GM19397 (cell line): ENCODE data around the gene FBXW11.
"Not testable (repeated sequence)": the region's sequence is repeated elsewhere in the genome, so short reads cannot be mapped to it uniquely, and the experiment has no call there.

Source experiments
- ATAC-seq: cut with Tn5 transposase; IDR thresholded peaks from one replicate; pipeline ENCODE4 v1.9.1; 2021; ENCODE audit warnings: mild to moderate bottlenecking, moderate library complexity; ENCODE audit not compliant: unreplicated experiment

Gene FBXW11

GRCh38 chr5:171986772-171987171, 19.7 kb downstream of the FBXW11 start:
- no peak for ATAC-seq

GRCh38 chr5:171984748-171985419, 21.6 kb downstream of the FBXW11 start:
- no peak for ATAC-seq

GRCh38 chr5:171981847-171982246, 24.6 kb downstream of the FBXW11 start:
- no peak for ATAC-seq

DNA sequence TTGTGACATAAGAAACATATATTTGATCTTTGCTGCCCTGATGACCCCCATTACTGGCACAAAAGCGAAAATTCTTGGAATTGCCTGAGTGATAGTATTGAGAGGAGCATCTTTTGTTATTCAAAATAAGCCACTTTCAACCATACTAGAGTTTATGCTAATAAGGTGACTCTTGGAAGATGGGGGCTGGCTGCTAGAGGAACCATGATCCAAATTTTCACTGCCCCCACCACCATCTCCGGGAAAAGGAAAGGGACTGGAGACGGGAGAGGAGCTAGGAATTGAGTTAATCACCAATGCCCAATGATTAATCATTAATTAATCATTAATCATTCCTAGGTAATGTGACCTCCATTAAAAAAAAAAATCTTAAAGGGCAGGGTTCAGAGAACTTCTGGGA, 25.6 kb downstream of the FBXW11 start:
- ATAC-seq: no peak

DNA sequence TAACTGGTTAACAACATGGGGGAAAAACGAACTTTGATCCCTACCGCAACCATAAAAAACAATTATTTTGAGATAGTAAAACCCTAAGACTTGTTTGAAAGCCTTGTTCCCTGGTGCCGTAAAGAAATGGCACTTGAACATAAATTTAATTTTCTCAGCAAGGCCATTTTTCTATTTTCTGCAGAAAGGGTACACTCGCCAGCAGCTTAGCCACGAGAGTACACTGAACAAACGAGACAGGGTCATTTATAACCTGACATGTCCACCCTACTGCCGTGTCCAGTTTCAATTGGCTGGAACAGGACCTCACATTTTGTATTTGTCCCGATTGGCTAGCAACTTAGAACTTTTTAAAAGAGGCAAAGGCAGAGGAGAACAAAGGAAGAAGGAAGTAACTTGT, 26.8 kb downstream of the FBXW11 start:
- no peak for ATAC-seq

GRCh38 chr5:171978519-171978918, 27.9 kb downstream of the FBXW11 start:
- no peak for ATAC-seq

DNA sequence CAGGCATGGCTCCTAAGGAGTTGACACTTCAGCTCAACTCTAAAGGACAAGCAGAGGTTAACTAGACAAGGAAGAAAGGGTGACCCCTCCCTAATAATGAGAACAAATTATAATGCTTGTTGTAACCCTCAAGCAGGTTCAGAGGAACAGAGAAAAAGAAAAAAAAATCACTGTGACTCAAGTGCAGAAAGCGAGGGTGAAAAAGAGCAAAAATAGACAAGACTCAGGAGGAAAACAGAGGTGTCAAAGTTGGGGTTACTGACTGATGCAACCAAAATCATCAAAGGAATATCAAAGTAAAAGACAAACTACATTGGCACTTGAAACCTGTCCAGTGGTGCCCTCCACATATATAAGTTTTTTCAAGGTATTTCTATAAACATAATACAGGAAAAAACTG, 28.4 kb downstream of the FBXW11 start:
- ATAC-seq: no peak

- ATAC-seq: not testable (repeated sequence)
Observed at GRCh38 chr5:171977244-171977950, 29.0 kb downstream of the FBXW11 start.

- ATAC-seq: no peak
Observed at GRCh38 chr5:171975877-171976667, 30.4 kb downstream of the FBXW11 start.

GRCh38 chr5:171975262-171975876, 31.1 kb downstream of the FBXW11 start:
- no peak for ATAC-seq

DNA sequence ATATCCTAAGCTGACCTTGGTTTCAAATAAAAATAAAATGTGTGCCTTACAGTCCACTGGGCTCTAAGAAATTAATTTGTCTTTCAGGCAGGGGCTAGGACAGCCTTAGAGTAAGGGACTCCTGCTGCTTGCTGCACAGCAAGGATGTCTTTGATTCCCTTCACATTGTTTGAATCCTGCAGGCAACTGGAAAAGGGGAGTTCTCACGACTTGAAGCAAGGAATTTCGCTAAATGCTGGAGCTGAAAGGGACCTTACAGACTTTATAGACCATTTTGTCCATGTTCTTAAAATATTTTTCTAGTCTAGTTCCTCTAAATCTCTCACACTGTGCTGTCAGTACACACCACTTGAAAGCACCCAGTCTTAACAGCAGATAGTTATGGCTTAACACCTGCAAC, 35.6 kb downstream of the FBXW11 start:
- no peak for ATAC-seq

- no peak for ATAC-seq
Observed at GRCh38 chr5:171969288-171969880, 37.1 kb downstream of the FBXW11 start.

- no peak for ATAC-seq
Observed at GRCh38 chr5:171968531-171968930, 37.9 kb downstream of the FBXW11 start.

DNA sequence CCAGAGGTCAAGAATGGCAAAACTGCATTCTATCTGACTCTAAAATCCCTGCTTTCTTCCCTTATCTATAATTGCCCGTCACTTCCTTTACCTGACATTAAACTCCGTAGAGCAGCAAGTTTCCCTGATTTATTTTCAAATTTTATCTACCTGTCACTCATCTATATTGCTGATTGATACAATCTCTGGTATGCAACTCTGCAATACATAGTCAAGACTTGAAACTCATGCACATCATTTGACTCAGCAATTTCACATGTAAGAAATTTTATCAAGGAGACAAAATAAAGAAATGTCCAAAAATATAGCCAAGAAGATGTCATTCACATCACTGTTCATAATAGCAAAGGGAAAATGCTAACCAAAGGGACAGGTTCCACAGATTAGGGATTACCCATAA, 39.5 kb downstream of the FBXW11 start:
- ATAC-seq: no peak

DNA sequence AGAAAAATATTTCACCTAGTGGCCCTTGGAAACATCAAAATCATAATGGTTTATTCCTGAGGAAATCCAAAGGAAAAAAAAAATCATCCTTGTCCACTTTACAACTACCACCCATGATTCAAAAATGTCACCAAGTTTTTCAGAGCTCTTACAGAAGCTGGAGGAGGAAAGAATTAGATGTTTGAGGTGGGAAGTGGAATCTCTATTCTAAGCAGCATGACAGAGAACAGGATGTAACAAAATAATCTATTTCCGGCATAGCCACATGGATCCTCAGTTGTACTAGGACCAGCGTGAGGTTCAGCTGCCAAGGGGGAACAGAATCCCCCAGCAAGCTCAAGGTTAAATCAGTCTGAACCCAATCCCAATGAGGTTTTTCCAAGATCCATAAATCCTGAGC, 40.2 kb downstream of the FBXW11 start:
- ATAC-seq: no peak

DNA sequence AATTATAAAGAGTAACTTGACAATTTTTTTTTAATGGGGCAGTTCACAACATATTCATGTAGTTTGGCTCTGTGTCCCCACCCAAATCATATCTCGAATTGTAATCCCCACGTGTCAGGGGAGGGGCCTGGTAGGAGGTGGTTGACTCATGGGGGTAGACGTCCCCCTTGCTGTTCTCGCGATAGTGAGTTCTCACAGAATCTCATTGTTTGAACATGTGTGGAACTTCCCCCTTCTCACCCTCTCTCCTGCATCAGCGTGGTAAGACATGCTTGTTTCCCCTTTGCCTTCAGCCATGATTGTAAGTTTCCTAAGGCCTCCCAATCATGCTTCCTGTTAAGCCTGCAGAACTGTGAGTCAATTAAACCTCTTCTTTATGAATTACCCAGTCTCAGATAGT, 40.7 kb downstream of the FBXW11 start:
- no peak for ATAC-seq

GRCh38 chr5:171963416-171963815, 43.0 kb downstream of the FBXW11 start:
- no peak for ATAC-seq

DNA sequence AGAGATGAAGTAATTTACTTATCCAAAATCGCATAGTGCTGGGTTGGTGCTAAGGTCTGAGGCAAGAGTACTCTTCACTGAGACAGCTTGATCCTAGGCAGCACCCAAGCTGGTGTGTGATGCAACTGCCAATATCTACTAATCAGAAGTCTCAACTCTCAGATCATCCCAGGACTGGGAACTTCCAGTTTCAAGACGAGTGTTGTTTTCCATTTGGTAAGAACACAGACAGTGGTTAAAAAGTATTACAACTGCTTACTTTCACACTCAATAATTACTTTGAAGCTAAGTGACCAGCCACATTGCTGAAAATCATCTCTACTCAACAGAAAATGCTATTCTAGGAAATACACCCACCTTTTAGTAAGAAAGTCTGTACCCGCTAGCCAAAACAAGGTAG, 45.3 kb downstream of the FBXW11 start:
- ATAC-seq: peak; percentile 38

- no peak for ATAC-seq
Observed at GRCh38 chr5:171957591-171958251, 48.7 kb downstream of the FBXW11 start.

GRCh38 chr5:171956887-171957495, 49.4 kb downstream of the FBXW11 start:
- ATAC-seq: no peak
